ENCODE data around the gene TBL1X. TPM values are rescaled to one million over a fixed set of nuclear protein-coding genes. Genes with fewer than 3 reads are reported as not detected.

TBL1X gene
- total and polyA plus RNA-seq, 12 donors = 1.8 to 14.1 (median 9.8) TPM

- H3K9me3 ChIP-seq = peaks cover 0 to 4% (median 0%) of the 10 kb centered on the region in 11 donors
These were observed 122.1 kb downstream of the TBL1X start for GRCh38 chrX:9586992-9587392.

GRCh38 chrX:9587642-9588041 lies 122.8 kb downstream of the TBL1X start:
- TF ChIP-seq CTCF (IDR thresholded peaks at IDR 0.05) = no peak
- DNase-seq (no peak), ATAC-seq (no peak)
- Histone ChIP-seq H3K4me3 (no peak overlapping the region), H3K36me3 (no peaks in the 10 kb centered on the region), H3K9me3 (peaks cover 0 to 11% (median 0%) of the 10 kb centered on the region in 11 donors), H3K4me1 (peaks cover 0 to 7% (median 0%) of the 10 kb centered on the region in 9 donors), H3K27me3 (no peaks in the 10 kb centered on the region), H3K27ac (no peak overlapping the region)
- intact Hi-C loops (cut with DNase I) = no loop called here
- WGBS, 2 donors = 76 to 78% methylated on average over 9 of the region's 9 CpGs

More at GRCh38 chrX:9586992-9587392, 122.1 kb downstream of the TBL1X start:
- Histone ChIP-seq H3K4me1 (peaks cover 0 to 13% (median 0%) of the 10 kb centered on the region in 9 donors), H3K27me3 (no peaks in the 10 kb centered on the region), H3K27ac (no peak overlapping the region), H3K36me3 (no peaks in the 10 kb centered on the region), H3K4me3 (no peak overlapping the region)
- no peak for TF ChIP-seq CTCF (IDR thresholded peaks at IDR 0.05)
- peak in 7 of 8 donors; percentile 52 to 86 (median 72) for ATAC-seq
- peak in 1 of 2 donors; percentile 13 for DNase-seq
- intact Hi-C loops (cut with DNase I) = no loop called here
- 38 to 57% methylated on average over 14 of the region's 14 CpGs for WGBS, 2 donors

GRCh38 chrX:9591496-9591895 lies 126.6 kb downstream of the TBL1X start:
- intact Hi-C loops (cut with DNase I) = no loop called here
- ATAC-seq (no peak), DNase-seq (no peak)
- H3K27ac ChIP-seq = no peak overlapping the region
- no peak for TF ChIP-seq CTCF (IDR thresholded peaks at IDR 0.05)
- no peak overlapping the region for H3K4me3 ChIP-seq
- peaks cover 0 to 3% (median 0%) of the 10 kb centered on the region in 9 donors for H3K4me1 ChIP-seq
- H3K9me3 ChIP-seq = peaks cover 0 to 11% (median 0%) of the 10 kb centered on the region in 11 donors
- 88 to 93% methylated on average over 2 of the region's 2 CpGs for WGBS, 2 donors
- H3K27me3 ChIP-seq = no peaks in the 10 kb centered on the region
- no peaks in the 10 kb centered on the region for H3K36me3 ChIP-seq

- DNase-seq (no peak), ATAC-seq (no peak)
- Histone ChIP-seq H3K4me1 (no peaks in the 10 kb centered on the region), H3K36me3 (no peaks in the 10 kb centered on the region), H3K27ac (no peak overlapping the region), H3K9me3 (peaks cover 0 to 11% (median 0%) of the 10 kb centered on the region in 11 donors), H3K27me3 (no peaks in the 10 kb centered on the region), H3K4me3 (no peak overlapping the region)
- intact Hi-C loops (cut with DNase I) = no loop called here
- 92 to 95% methylated on average over 9 of the region's 9 CpGs for WGBS, 2 donors
- no peak for TF ChIP-seq CTCF (IDR thresholded peaks at IDR 0.05)
These were observed 128.9 kb downstream of the TBL1X start for GRCh38 chrX:9593756-9594155.
